Stimulated activated CD4-positive, alpha-beta T cell treated with anti-CD3 and anti-CD28 coated beads, Interleukin-4, amount 100 ng/mL, for 4 hours (primary cell): ENCODE data around the gene TDRD9.

Source experiments
- DNase-seq, 2 experiments: peaks; one replicate each; pipeline ENCODE4 v3.0.0-alpha.2; 2020

Gene TDRD9

DNA sequence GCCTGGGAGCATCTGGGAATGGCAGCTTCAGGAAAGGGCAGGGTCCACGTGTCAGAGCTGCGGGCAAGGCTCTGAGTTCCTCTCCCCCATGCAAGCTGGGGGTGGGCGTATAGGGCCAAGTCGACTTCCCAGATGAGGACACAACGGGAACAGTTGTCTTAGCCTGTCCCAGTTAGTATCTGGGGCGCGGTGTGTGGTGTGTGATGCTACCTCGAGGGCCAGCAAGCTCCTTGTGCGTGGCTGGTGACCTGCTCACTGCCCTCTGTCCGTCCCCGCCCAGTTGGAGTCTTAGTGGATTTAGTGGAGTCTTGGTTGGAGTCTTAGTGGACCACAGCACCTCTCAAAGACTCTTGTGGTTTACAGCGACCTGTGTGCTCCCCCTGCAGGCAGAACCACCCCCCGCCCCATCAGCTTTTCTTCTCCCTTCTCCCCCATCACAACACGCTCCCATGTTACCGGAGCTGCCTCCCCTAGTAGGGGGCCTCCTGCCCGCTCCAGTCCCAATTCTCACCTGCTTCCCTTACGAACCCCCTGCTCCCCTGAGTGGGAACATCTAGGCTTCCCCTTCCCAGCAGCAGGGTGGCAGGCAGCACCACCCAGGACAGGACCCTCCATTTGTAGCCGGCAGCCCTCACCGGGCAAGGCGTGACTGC is 165.9 kb downstream of the TDRD9 start:
- DNase-seq = no peak

DNA sequence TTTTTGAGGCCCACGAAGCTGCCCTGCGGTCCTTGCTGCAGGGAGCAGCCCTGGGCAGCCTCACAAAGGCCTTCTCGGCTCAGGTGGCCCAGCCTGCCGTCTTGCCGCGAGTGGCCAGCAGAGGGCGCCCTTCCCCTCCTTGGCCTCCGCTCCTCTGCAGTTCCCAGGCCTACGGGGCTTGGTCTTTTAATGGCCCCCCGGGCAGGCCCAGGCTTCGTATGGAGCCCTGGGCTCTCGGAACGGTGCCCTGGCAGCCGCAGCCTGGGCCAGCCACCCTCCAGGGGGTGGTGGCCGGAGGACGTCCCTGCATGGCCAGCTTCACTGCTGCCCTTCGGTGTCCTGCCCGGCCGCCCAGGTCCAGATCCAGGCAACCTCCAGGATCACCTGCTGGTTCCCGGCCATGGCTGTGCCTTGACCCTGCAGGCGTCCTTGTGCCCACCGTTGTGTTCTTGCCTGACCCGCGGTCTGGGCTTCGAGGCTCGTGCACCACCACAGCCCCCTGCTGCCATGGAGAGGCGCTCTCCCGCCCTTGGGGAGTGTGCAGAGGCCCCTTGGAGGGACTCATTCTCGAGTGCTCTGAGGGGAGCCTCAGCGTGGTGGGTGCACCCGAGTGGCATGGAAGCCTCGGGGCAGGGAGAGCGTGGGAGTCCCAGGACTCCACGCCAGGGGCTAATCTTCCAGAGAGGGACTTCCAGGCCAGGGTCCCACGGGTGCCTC is 166.6 kb downstream of the TDRD9 start:
- peak; percentile 49 to 77 for DNase-seq

DNA sequence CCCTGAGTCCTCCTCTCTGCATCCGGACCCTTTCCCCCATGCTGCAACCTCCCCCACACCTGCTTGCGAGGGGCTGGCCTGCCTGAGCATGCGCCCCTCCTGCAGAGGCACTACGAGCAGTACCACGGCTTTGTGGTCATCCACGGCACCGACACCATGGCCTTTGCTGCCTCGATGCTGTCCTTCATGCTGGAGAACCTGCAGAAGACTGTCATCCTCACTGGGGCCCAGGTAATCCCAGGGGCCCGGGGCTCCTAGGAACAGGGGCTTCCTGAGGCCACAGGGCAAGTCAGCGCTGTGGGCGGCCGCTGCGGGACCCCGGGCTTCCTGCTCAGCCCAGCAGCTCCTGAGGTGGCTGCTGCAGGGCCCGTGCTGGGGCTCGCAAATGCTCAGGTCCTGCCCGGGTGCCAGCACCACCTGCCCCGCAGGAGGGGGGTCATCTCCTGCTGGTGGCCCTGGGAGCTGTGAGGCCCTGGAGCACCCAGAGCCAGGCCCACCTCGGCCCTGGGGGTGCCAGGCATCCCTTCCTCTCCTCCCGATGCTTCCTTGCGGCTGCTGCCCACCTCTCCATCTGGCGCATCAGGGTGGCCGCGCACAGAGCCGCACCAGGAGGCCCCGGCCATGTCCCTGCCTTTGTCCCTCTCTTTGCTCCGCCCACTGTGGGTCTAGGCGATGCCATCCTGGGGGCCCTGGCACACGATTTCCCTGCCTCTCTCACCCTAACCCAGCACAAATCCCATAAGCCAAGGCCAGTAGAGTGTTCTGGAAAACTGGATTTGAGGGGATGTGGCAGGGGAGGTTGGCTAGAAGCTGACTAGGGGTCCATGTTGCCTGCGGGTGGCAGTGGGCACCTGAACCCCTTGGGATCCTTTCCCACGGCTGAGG is 167.4 kb downstream of the TDRD9 start:
- DNase-seq = no peak

DNA sequence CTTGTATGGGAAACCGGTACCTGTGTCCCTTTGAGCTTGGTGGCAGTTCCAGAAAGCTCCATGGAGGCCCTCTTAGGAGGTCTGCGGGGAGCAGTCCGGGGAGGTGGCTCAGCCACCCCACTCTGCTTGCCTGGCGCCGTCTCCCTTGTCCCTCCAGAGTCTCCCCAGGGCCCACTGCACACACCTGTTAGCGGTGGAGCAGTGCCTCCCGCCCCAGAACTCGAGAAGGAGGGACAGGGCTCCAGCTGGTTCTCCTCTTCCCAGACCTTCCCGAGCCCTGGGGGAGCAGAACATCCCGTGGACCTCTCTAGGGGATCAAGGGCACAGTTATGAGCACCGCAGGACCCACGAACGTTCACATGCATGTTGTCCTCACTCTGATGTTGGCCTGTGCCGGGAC is 168.1 kb downstream of the TDRD9 start:
- DNase-seq = no peak

DNA sequence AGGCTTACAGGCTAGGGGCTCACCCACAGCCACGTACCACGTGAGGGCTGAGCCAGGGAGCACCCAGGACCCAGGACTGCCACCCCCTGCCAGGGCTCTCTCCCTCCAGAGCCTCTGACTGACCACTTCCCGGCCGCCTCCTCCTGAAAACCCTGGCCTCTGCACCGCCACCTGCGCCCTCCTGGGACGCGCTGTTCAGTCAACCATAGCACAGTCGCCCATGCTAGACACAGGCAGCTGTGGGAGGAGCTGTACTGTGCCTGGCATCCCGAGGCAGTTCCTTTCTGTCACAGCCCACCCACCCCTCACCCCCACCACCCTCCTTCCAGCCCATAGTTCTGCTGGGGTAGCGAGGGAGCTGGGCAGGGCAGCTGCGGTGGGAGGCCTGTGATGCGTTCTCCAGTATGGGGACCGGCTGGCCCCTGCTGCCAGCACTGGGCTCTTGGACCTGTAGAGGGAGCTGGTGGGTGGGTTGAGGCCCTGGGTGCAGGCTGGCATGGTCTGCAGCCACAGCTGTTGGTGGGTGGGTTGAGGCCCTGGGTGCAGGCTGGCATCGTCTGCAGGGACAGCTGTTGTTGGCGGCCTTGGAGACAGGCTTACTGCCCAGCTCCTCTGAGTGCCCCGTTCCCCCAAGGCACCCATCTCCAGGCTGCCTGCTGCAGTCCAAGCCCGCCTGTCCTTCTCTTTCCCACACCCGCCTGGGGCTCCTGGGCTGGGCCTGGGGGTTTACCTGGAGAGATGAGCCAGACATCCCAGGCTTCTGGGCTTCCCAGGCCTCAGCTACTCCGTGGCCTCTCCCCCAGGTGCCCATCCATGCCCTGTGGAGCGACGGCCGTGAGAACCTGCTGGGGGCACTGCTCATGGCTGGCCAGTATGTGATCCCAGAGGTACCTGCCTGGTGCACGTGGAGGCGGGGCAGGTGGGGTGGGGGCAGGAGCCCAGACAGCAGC is 168.8 kb downstream of the TDRD9 start:
- no peak for DNase-seq

DNA sequence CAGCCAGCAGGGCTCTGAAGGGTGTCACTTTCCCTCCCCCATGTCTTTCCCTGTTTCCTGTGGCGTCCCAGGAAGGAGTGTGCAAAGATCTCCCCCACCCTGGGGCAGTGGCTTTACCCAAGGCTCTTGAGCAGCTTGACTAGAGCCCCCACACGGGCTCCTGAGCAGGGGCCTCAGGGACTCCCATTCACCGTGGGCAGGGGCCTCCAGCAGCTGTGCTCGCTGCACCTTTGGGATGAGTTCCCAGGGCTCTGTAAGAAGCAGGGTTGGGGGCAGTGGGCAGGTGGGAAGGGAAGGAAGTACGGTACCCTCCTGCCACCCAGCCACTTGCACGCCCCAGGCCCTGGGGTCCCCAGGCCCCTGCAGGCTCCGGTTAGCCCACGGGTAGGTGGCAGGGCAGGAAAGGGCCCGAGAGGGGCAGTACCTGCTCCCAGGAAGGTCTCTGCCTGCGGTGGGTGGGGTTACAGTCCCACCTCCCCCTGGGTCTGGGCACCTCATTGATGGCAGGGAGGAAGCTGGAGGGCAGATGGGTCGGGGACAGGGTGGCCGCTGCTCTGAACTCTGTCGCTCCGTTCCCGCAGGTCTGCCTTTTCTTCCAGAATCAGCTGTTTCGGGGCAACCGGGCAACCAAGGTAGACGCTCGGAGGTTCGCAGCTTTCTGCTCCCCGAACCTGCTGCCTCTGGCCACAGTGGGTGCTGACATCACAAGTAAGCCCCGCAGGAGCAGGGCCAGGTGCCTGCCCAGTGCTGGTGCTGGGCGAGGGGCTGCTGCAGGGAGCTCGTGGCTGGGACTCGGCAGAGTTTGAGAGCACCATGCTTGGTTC is 170.2 kb downstream of the TDRD9 start:
- no peak for DNase-seq

DNA sequence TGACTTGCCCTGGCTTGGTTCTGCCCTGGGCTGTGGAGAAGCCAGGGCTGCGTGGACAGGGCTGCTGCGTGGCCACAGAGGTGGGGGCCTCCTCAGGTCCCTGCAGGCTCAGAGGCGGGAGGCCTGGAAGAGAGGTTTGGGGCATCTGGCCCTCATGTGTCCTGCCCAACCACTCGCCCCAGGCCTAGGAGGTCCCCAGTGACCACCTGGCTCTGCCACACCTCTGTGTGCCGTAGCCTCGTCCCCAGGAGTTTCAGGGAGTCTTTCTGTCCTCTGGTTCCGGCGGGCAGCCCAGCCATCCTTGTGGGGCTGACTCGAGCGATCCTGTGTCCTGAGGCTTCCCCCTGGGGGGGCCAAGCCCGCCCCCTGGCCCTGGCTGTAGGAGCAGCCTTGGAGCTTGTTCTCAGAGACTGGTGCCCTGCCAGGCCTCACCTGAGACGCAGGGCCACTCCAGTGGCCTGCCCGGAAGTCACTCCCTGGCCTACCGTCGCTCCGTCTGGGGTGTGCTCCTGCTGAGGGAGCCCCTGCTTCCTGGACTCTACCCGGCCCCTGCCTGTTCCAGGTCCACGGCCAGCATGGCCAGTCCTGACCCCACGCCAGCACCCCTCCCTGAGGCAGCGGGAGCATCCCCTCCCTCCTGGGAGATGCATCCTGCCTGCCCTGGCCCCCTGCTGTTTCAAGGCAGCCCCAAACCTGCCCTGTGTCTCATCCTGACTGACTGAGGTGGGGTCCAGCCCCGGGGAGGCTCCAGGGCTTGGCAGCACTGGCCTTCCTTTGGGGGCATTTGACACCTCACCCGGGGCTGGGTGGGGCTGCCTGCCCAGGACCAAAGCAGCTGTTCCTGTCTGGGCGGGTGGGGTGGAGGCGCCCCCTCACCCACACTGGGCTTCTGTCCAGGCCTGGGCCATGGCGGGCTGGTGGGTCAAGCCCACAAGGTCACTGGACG is 171.1 kb downstream of the TDRD9 start:
- no peak for DNase-seq

DNA sequence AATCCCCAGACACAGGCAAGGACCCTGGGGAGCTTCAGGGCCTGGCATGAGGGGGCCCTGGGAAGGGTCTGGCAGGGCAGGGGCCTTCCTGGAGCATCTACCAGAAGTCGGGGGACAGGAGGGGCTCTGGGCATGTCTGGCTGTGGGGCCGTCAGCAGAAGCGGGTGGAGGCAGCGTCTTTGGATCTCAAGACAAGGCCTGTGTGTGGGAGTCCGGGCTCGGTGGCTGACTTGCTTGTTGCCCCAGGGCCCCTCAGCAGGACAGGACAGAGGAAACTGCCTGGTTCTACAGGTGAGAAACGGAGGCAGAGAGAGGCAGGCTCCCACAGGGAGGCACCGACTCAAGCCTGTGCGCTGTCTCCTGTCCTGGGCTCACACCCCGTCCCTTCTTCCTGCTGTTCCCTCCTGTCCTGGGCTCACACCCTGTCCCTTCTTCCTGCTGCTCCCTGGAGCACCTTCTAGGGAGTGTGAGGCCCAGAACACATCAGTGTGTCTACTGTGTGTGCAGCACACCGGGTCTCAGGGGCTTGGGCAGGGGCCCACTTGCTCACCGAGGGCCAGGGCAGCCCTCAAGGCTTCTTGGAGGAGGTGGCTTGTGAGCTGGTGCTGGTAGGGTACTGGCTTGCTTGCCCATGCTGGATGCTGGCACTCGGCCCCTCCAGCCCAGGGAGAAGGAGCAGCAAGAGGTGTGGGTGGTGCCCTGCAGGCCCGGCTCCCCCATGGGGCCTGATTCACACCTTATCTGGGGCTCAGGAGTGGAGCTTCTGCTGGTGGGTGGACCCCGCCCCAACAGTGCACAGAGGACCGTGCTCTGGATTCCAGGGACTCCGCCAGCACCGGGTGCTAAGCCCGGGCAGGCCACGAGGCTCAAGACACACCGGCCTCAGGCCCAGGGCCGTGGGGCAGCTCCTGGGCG is 172.2 kb downstream of the TDRD9 start:
- no peak for DNase-seq

DNA sequence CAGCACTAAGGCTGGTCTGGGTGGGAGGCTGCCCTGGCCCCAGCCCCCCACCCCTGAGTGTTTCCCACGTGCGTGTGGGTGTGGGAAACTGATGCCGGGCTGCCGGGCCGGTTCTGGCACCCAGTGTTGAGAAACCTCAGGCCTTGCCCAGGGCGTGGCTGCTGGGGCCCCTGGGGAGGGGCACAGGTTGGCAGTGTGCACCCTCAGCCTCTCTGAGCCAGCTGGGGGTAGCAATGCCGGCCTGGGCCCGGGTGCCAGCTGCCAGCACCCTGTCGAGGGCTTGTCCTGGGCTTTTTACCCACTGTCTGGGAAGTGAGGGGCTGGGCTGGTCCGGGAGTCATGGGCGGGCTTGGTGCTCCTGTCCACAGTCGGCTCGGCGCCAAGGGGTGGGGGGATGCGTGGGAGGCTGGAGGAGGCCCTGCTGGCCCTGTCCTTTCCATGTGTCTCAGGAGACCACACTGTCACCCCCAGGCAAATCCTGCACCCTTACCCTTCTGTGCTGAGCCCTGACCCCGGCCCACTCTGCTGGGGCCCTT is 172.9 kb downstream of the TDRD9 start:
- DNase-seq = no peak

DNA sequence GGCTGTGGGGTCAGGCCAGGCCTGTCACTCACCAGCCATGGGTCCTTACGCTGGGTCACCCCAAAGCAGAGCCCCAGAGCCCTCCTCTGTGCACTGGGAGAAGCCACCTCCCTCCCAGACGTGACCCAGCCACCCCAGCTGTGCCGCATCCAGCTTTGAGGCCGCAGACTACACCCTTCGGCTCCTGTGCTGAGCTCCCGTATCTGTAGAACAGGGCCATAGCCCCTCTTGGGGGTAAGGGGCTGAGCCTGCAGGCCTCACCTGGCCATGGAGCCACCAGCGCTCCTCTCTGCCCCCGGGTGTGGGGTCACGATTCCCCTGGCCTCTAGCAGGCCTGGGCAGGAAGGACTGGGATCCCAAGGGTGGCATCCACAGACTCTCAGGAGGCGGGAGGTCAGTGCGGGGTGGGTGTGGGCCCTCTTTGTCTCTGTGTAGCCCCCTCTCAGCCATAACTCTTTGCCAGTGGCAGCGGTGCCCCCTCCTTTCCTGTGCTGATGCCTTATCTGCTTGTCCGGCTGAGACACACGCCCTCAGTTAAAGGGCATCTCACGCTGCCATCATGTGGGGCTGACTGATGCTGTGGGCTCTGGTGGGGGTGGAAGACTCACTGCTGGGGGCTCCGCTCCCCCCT is 173.5 kb downstream of the TDRD9 start:
- no peak for DNase-seq
